Adrenal gland (tissue), 12 donors: ENCODE measurements around the gene RCOR1. TPM values are rescaled to one million over a fixed set of nuclear protein-coding genes. Genes with fewer than 3 reads are reported as not detected.

ENCODE experiments used
- DNase-seq, 7 donors: peaks; one replicate each; pipeline ENCODE4 v3.0.0-alpha.2; 2019 to 2020
- H3K27ac ChIP-seq, 5 donors: fragments of 200-600 bp; sonication (generic) in 4 of 5; 1 replicate in 3 of 5; 2 replicates in 2 of 5; pipeline versions ENCODE4 v1.5.1 to v1.8.0; 2016 to 2020; ENCODE audit warnings: mild to moderate bottlenecking in 1 of 5
- H3K27me3 ChIP-seq: fragments of 200-600 bp; 2 replicates; pipeline ENCODE4 v1.8.0; 2021
- H3K36me3 ChIP-seq, 2 donors: fragments of 200-600 bp; replicated peaks in 1 of 2; 1 replicate in 1 of 2; 2 replicates in 1 of 2; pipeline versions ENCODE4 v1.5.1 to v1.8.0; 2018 to 2022
- H3K4me1 ChIP-seq, 2 donors: fragments of 200-600 bp; replicated peaks in 1 of 2; 1 replicate in 1 of 2; 2 replicates in 1 of 2; pipeline versions ENCODE4 v1.5.1 to v1.8.0; 2018 to 2021
- H3K4me3 ChIP-seq, 4 donors: fragments of 200-600 bp; sonication (generic) in 3 of 4; one replicate each; pipeline ENCODE4 v1.5.1; 2016 to 2018
- H3K9me3 ChIP-seq, 3 donors: fragments of 200-600 bp; sonication (generic) in 1 of 3; replicated peaks in 1 of 3; 1 replicate in 2 of 3; 2 replicates in 1 of 3; pipeline versions ENCODE4 v1.5.1 to v1.8.0; 2016 to 2021
- POLR2A ChIP-seq, 2 donors: fragments of 450-650 bp; IDR thresholded peaks; one replicate each; pipeline ENCODE4 v1.6.1; 2017; ENCODE audit warnings: antibody characterized with exemption in 2 of 2, mild to moderate bottlenecking in 2 of 2, moderate library complexity in 1 of 2
- WGBS, 4 donors: extraction: QIAGEN DNeasy Blood & Tissue Kit in 2 of 4; methylation state at CpG; one replicate each; pipeline versions ENCODE4 v1.1.5 to v1.1.7; 2013 to 2017; 5-methylcytosine and 5-hydroxymethylcytosine counted together
- intact Hi-C, 2 donors: fragments of 100-400 bp; cut with DNase I; formaldehyde crosslinking; loops; one replicate each; pipeline versions ENCODE4 v1.14.1 to v1.15.0; 2022 to 2023
- polyA plus RNA-seq, 3 donors: library from polyadenylated mRNA; stranded (reverse); fragments of 200-250 nt in 2 of 3; fragments of 350-450 nt in 1 of 3; fragmentation: Illumina TruSeq in 1 of 3; extraction: RNeasy Lipid Tissue Mini Kit (QIAGEN cat#74804) in 1 of 3; gene quantifications; one replicate each; pipeline ENCODE4 v1.2.3, GENCODE V29; 2013 to 2014
- total RNA-seq, 9 donors: library from RNA; depleted of rRNA in 4 of 9; stranded (reverse); fragments of >200 nt in 4 of 9; fragments of 120-200 nt in 1 of 9; fragmentation: NEBNext Ultra II Directional in 1 of 9; extraction: Animal tissue kit (Norgen Biotek cat#: 25700) in 1 of 9; gene quantifications; one replicate each; pipeline versions ENCODE4 v1.1.0 to v1.2.4, GENCODE V29; 2013 to 2023
- TF ChIP-seq, protein P1 (sequence below), 6 experiments: fragments of 450-650 bp in 4 of 6; fragments of 200-600 bp in 2 of 6; sonication (generic) in 1 of 6; IDR thresholded peaks; 1 replicate in 5 of 6; 2 replicates in 1 of 6; pipeline versions ENCODE4 v1.5.1 to v1.8.0; 2016 to 2021; ENCODE audit warnings: antibody characterized with exemption in 6 of 6, mild to moderate bottlenecking in 2 of 6, moderate library complexity in 1 of 6
- donor health status: healthy with polysubstance abuse.
- donor health status: Bipolar disorder and iron deficiency.
- donor health status: DM: yes; HTN: yes; CAD: no.
- donor health status: DM: no; HTN: no; CAD: no.
- donor health status: DM: no; HTN: no; CAD: no.
- donor health status: DM: yes; HTN: yes; CAD: no.

The RCOR1 gene
- total and polyA plus RNA-seq, 12 donors = 3.8 to 17.7 (median 11.3) TPM

DNA sequence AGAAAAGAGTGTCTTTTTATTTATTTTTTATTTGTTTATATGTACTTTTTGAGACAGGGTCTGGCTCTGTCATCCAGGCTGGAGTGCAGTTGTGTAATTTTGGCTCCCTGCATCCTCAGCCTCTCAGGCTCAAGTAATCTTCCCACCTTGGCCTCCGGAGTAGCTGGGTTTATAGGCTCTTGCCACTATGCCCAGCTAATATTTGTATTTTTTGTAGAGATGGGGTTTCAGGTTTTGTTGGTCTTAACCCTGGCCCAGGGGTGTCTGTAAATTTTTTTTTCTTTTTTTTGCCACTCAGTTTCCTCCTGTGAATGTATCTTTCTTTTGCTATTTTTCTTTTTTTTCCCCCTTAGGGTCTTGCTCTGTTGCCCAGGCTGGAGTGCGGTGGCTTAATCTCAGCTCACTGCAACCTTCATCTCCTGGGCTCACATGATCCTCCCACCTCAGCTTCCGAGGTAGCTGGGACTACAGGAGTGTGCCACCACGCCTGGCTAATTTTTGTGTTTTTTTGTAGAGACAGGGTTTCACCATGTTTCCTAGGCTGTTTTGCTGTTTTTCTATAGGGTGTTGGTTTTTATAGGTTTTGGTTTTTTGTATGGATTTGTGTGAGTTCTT lies 11.0 kb downstream of the RCOR1 start:
- Histone ChIP-seq H3K4me3 (no peak overlapping the region), H3K9me3 (no peaks in the 10 kb centered on the region), H3K4me1 (peaks cover 17 to 40% of the 10 kb centered on the region in 2 donors), H3K27me3 (no peaks in the 10 kb centered on the region), H3K36me3 (no peaks in the 10 kb centered on the region), H3K27ac (no peak overlapping the region)
- TF ChIP-seq POLR2A (IDR thresholded peaks at IDR 0.05) = no peak
- TF ChIP-seq, protein P1, sequence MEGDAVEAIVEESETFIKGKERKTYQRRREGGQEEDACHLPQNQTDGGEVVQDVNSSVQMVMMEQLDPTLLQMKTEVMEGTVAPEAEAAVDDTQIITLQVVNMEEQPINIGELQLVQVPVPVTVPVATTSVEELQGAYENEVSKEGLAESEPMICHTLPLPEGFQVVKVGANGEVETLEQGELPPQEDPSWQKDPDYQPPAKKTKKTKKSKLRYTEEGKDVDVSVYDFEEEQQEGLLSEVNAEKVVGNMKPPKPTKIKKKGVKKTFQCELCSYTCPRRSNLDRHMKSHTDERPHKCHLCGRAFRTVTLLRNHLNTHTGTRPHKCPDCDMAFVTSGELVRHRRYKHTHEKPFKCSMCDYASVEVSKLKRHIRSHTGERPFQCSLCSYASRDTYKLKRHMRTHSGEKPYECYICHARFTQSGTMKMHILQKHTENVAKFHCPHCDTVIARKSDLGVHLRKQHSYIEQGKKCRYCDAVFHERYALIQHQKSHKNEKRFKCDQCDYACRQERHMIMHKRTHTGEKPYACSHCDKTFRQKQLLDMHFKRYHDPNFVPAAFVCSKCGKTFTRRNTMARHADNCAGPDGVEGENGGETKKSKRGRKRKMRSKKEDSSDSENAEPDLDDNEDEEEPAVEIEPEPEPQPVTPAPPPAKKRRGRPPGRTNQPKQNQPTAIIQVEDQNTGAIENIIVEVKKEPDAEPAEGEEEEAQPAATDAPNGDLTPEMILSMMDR (IDR thresholded peaks at IDR 0.05) = no peak
- WGBS, 4 donors = 78 to 86% (median 85%) methylated on average over 4 of the region's 4 CpGs
- intact Hi-C loops = no loop called here
- no peak for DNase-seq

DNA sequence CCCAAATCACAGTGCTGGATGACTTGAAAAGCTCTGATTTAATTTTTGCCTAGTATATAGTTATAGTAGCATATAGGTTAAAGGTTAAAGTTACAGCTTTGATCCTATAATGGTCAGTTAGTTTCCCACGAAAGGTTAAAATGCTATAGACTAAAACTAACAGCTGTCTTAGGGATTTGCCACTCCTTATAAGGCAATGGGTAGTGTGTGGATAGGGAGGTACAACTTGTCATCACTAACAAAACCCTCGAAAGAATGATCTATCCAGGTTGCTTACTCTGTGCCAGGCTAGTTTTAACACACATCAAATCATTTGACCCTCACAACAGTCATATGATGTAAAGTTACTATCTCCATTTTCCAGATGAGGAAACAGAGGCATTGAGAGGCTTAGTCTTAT lies 11.7 kb downstream of the RCOR1 start:
- H3K9me3 ChIP-seq = no peaks in the 10 kb centered on the region
- WGBS, 4 donors = 88 to 98% (median 90%) methylated on average over 2 of the region's 2 CpGs
- no peaks in the 10 kb centered on the region for H3K27me3 ChIP-seq
- H3K27ac ChIP-seq = no peak overlapping the region
- no peak for TF ChIP-seq POLR2A (IDR thresholded peaks at IDR 0.05)
- TF ChIP-seq, protein P1 (IDR thresholded peaks at IDR 0.05) = no peak
- no peak for DNase-seq
- intact Hi-C loops = no loop called here
- no peaks in the 10 kb centered on the region for H3K36me3 ChIP-seq
- peaks cover 17 to 40% of the 10 kb centered on the region in 2 donors for H3K4me1 ChIP-seq
- H3K4me3 ChIP-seq = no peak overlapping the region

DNA sequence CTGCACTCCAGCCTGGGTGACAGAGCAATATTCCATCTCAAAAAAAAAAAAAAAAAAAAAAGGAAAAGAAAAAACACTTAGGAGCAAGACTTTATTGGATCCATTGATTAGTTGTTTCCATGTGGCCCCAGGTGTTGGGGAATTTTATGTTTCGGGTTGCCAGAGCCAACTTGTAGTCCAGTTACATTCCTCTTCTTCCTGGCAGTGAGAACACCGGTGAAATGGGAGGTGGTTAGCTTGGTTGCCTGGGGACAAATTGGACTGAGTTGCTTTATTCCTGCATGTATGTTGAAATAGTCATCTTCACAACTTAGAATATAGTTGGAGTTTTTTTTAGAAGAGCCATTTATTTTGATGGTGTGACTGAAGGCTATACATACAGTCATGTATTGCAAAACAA lies 12.6 kb downstream of the RCOR1 start:
- intact Hi-C loops = no loop called here
- Histone ChIP-seq H3K27ac (no peak overlapping the region), H3K9me3 (no peaks in the 10 kb centered on the region), H3K27me3 (no peaks in the 10 kb centered on the region), H3K36me3 (no peaks in the 10 kb centered on the region), H3K4me3 (no peak overlapping the region), H3K4me1 (peaks cover 17 to 34% of the 10 kb centered on the region in 2 donors)
- WGBS, 4 donors = 79 to 92% (median 84%) methylated on average over 2 of the region's 2 CpGs
- no peak for TF ChIP-seq POLR2A (IDR thresholded peaks at IDR 0.05)
- TF ChIP-seq, protein P1 (IDR thresholded peaks at IDR 0.05) = no peak
- no peak for DNase-seq

DNA sequence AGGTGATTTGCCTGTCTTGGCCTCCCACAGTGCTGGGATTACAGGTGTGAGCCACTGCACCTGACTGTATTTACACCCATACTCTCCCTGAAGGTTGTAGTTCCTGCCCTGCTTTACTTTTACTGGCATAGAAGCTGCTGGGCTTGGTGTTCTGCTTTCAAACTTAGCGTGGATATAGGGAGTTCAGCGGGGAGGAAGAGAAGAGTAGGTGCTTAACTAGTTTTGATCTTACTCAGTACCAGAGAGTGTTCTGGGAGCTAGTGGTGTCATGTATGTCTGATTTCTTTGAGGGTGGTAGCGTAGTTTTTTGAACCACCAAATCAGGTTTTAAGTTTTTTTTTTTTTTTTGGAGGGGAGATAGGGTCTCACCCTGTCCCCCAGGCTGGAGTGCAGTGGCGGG lies 13.8 kb downstream of the RCOR1 start:
- no peaks in the 10 kb centered on the region for H3K36me3 ChIP-seq
- H3K27me3 ChIP-seq = no peaks in the 10 kb centered on the region
- WGBS, 4 donors = 91 to 96% (median 94%) methylated on average over 4 of the region's 4 CpGs
- intact Hi-C loops = no loop called here
- no peak for TF ChIP-seq POLR2A (IDR thresholded peaks at IDR 0.05)
- TF ChIP-seq, protein P1 (IDR thresholded peaks at IDR 0.05) = no peak
- DNase-seq = no peak
- H3K4me1 ChIP-seq = peaks cover 18 to 34% of the 10 kb centered on the region in 2 donors
- H3K9me3 ChIP-seq = no peaks in the 10 kb centered on the region
- no peak overlapping the region for H3K4me3 ChIP-seq
- H3K27ac ChIP-seq = no peak overlapping the region
